Measurements from ENCODE around the gene PAX2. TPM values are rescaled to one million over a fixed set of nuclear protein-coding genes. Genes with fewer than 3 reads are reported as not detected.

The PAX2 gene
- total and polyA plus RNA-seq, 2 of the 8 experiments (the other 6 are each of a cell fraction or from before 2014, with no cell fraction given), result 0.02 TPM; not detected in 1

DNA sequence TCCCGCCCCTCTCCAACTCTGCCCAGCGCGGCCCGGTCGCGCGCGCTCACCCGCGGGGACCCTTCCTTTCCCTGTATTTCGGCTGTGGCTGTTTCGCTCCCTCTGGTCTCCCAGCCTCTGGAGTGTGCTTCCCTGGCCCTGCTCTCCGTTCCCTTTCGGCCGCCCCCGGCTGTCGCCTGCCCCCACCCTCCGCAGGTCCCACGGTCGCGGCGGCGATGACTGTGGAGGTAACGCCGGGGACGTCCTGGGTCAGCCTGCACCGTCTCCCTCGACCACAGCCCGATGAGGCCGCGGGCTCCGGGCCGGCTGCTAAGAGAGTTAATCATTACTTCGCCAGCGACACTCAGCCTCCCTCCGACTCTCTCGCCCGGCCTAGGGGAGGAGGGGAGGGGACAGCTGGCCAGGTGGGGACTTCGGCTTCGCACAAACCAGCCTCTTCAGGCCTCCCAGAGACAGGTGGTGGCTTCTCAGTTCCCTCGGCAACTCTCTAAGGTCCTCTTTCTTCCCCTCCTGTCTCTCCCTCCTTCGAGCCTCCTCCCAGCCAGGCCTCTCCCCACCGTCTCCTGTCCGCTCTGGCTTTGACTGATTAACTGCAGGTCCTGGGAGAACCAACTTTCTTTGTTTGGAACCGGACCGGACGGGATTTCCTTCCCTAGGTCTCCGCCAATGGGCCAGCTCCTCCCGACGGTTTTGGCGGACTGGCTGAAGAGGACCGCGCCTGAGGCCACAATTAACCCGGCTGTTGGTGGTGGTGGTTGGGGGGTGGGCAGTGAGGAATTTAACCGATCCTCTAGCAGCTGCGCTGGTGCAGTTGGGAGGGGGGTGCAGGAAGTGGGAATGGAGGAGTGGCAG, 5.6 kb upstream of the PAX2 start (continued):
- TF ChIP-seq RAD21 (IDR thresholded peaks at IDR 0.05 in 1 of 2, conservative IDR thresholded peaks at IDR 0.05 in 1 of 2; ENCODE audit: low read depth in 2 of 2, low read length in 2 of 2), result no peak
- TF ChIP-seq, protein P1, sequence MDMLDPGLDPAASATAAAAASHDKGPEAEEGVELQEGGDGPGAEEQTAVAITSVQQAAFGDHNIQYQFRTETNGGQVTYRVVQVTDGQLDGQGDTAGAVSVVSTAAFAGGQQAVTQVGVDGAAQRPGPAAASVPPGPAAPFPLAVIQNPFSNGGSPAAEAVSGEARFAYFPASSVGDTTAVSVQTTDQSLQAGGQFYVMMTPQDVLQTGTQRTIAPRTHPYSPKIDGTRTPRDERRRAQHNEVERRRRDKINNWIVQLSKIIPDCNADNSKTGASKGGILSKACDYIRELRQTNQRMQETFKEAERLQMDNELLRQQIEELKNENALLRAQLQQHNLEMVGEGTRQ (IDR thresholded peaks at IDR 0.05; ENCODE audit: low read length), result no peak
- TF ChIP-seq, protein P2, sequence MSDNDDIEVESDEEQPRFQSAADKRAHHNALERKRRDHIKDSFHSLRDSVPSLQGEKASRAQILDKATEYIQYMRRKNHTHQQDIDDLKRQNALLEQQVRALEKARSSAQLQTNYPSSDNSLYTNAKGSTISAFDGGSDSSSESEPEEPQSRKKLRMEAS (IDR thresholded peaks at IDR 0.05), result no peak
- TF ChIP-seq KDM4A (IDR thresholded peaks at IDR 0.05; ENCODE audit: low read depth, low read length, severe bottlenecking), result peak; percentile 41
- TF ChIP-seq TEAD4 (IDR thresholded peaks at IDR 0.05; ENCODE audit: low read depth, low read length), result no peak
- no peak for TF ChIP-seq MAFK (IDR thresholded peaks at IDR 0.05; ENCODE audit: low read depth, low read length)
- TF ChIP-seq SUZ12 (IDR thresholded peaks at IDR 0.05; ENCODE audit: low read length), result peak; percentile 95
- no peak for TF ChIP-seq FOSL1 (IDR thresholded peaks at IDR 0.05; ENCODE audit: insufficient read depth, low read depth, low read length)
- no peak for TF ChIP-seq JUND (IDR thresholded peaks at IDR 0.05; ENCODE audit: low read length)
- TF ChIP-seq, protein P3, sequence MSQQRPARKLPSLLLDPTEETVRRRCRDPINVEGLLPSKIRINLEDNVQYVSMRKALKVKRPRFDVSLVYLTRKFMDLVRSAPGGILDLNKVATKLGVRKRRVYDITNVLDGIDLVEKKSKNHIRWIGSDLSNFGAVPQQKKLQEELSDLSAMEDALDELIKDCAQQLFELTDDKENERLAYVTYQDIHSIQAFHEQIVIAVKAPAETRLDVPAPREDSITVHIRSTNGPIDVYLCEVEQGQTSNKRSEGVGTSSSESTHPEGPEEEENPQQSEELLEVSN (IDR thresholded peaks at IDR 0.05), result peak; percentile 62; the same call in 1 of the 2 replicates
- no peak for TF ChIP-seq ASH2L (IDR thresholded peaks at IDR 0.05; ENCODE audit: low read length)

Measured in H1 (cell line).